Measurements from ENCODE around the gene MYH7B.

Gene MYH7B

GRCh38 chr20:35004749-35005462, 49.2 kb downstream of the MYH7B start:
- no peak for DNase-seq (ENCODE audit: low read depth in 2 of 2)

Data from fibroblast of skin of left biceps (primary cell).